Natural killer cell (primary cell): ENCODE measurements around the gene ACD. TPM values are rescaled to one million over a fixed set of nuclear protein-coding genes. Genes with fewer than 3 reads are reported as not detected.

Experiments used
- ATAC-seq, 3 donors: fragments of 150-1000 bp in 2 of 3; fragments of 200-7000 bp in 1 of 3; cut with Tn5 transposase; 1 replicate in 1 of 3; 2 replicates in 2 of 3; pipeline ENCODE4 v1.10.0; 2021; ENCODE audit warnings: mild to moderate bottlenecking in 2 of 3, moderate library complexity in 2 of 3
- DNase-seq, 2 donors: peaks; one replicate each; pipeline versions ENCODE4 v3.0.0 to v3.0.0-alpha.2; 2013 to 2021; ENCODE audit warnings: mixed read lengths in 1 of 2
- H3K27ac ChIP-seq: one replicate; pipeline ENCODE4 v1.5.1; 2013; ENCODE audit warnings: mild to moderate bottlenecking, low read length
- H3K27me3 ChIP-seq: one replicate; pipeline ENCODE4 v1.6.1; 2013; ENCODE audit warnings: low read length; ENCODE audit not compliant: control insufficient read depth, insufficient read depth
- H3K36me3 ChIP-seq: one replicate; pipeline ENCODE4 v1.6.1; 2013; ENCODE audit warnings: low read length; ENCODE audit not compliant: control insufficient read depth, insufficient read depth
- H3K4me1 ChIP-seq: one replicate; pipeline ENCODE4 v1.6.1; 2013; ENCODE audit warnings: low read length; ENCODE audit not compliant: control insufficient read depth, insufficient read depth
- H3K4me3 ChIP-seq: one replicate; pipeline ENCODE4 v1.5.1; 2013; ENCODE audit warnings: low read length
- H3K9me3 ChIP-seq: one replicate; pipeline ENCODE4 v1.6.1; 2013; ENCODE audit warnings: low read length; ENCODE audit not compliant: control insufficient read depth, insufficient read depth
- H3K27ac Mint-ChIP-seq, 2 donors: one replicate each; pipeline ENCODE4 v1.8.0; 2022; ENCODE audit warnings: mild to moderate bottlenecking in 2 of 2, mixed read lengths in 2 of 2, moderate library complexity in 1 of 2
- H3K27me3 Mint-ChIP-seq, 2 donors: one replicate each; pipeline ENCODE4 v1.8.0; 2022; ENCODE audit warnings: low read depth in 2 of 2, mixed read lengths in 2 of 2
- H3K36me3 Mint-ChIP-seq: one replicate; pipeline ENCODE4 v1.8.0; 2022; ENCODE audit warnings: mixed read lengths
- H3K4me1 Mint-ChIP-seq, 2 donors: one replicate each; pipeline ENCODE4 v1.8.0; 2022; ENCODE audit warnings: mixed read lengths in 2 of 2
- H3K4me3 Mint-ChIP-seq: one replicate; pipeline ENCODE4 v1.8.0; 2022; ENCODE audit warnings: mild to moderate bottlenecking, moderate library complexity, mixed read lengths
- H3K9me3 Mint-ChIP-seq, 2 donors: one replicate each; pipeline ENCODE4 v1.8.0; 2022; ENCODE audit warnings: mixed read lengths in 2 of 2
- WGBS: methylation state at CpG from one replicate; pipeline ENCODE4 v1.1.7; 2013; ENCODE audit warnings: missing lambda C conversion rate; ENCODE audit not compliant: insufficient coverage; 5-methylcytosine and 5-hydroxymethylcytosine counted together
- intact Hi-C: fragments of 100-400 bp; cut with micrococcal nuclease; formaldehyde crosslinking; loops from one replicate; pipeline ENCODE4 v1.14.2; 2022
- total RNA-seq, 4 donors: library from RNA; stranded (reverse); fragments of 120-200 nt in 1 of 4; gene quantifications; one replicate each; pipeline versions ENCODE4 v1.2.3 to v1.2.4, GENCODE V29; 2013 to 2022
- TF ChIP-seq, protein P1 (sequence below): fragments of 200-600 bp; IDR thresholded peaks from one replicate; pipeline ENCODE4 v1.8.0; 2022; ENCODE audit warnings: antibody characterized with exemption

ACD gene
- total RNA-seq, 3 donors from 2014 or later (not counting 1 experiment from before 2014, with no cell fraction given): 34.4 to 58.0 (median 43.2) TPM

DNA sequence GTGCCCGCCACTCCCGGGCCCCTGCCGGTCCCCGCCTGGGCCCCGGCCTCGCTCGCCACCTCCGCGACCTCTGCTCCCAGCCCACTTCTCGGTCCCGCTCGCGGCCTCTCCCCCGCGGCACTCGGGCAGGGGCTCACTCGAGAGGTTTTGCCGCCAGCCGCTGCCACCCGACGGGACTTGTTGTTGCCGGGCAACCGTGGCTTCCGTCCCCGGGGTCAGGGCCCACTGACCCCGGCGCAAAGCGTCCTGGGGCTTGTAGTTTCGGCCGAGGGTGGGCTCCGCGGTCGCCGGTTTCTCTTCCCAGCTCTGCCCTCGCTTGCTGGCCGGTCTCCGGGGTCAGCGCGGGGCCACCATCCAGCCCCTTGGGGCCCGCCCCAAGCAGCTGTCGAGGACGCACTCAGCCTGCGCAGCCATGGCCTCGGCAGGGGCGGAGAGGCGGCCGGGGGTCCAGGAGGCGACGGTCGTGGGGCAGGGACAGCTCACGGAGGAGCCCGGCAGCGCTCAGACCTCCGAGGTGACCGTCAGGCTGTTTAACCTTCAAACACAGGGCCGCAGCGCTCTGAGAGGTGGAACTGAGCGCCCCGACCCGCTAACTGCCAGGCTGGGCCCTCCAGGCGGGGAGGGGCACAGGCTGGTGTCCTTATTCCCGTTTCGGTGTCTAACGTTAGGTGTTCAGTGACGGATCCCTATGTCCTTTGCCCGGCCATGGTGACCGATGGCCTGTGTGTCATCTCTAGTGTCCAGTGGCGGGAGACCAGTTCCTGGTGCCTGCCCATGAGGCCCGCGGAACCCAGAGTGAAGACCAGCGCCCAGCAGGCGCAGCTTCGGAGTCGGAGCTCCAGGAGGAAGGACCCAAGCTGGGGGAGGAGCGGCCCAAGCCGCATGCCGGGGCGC lies 6.7 kb upstream of the ACD start, which contains the start of the genes C16orf86 and ENKD1:
Gene C16orf86 (plus strand): TSS at position 256 of the 894 bp plus-strand sequence. CDS start 157 bp downstream, at position 413.
Gene ENKD1 (minus strand): TSS at position 192 of the 894 bp plus-strand sequence. CDS start 308 bp downstream, outside the sequence.
- no peaks in the 10 kb centered on the region for H3K9me3 Mint-ChIP-seq
- H3K27ac ChIP-seq: peak within 1 kb of the TSS; percentile 50
- 6% methylated on average over 78 of the region's 78 CpGs for WGBS
- H3K4me3 ChIP-seq: peak within 1 kb of the TSS; percentile 50
- H3K4me1 ChIP-seq: peaks cover 33% of the 10 kb centered on the region
- peak; percentile 78 to 92 for DNase-seq
- no peaks in the 10 kb centered on the region for H3K27me3 Mint-ChIP-seq
- H3K4me1 Mint-ChIP-seq: peaks cover 5 to 22% of the 10 kb centered on the region in 2 donors
- H3K36me3 ChIP-seq: no peaks in the 10 kb centered on the region
- peak; percentile 78 to 80 (median 79) for ATAC-seq
- TF ChIP-seq, protein P1, sequence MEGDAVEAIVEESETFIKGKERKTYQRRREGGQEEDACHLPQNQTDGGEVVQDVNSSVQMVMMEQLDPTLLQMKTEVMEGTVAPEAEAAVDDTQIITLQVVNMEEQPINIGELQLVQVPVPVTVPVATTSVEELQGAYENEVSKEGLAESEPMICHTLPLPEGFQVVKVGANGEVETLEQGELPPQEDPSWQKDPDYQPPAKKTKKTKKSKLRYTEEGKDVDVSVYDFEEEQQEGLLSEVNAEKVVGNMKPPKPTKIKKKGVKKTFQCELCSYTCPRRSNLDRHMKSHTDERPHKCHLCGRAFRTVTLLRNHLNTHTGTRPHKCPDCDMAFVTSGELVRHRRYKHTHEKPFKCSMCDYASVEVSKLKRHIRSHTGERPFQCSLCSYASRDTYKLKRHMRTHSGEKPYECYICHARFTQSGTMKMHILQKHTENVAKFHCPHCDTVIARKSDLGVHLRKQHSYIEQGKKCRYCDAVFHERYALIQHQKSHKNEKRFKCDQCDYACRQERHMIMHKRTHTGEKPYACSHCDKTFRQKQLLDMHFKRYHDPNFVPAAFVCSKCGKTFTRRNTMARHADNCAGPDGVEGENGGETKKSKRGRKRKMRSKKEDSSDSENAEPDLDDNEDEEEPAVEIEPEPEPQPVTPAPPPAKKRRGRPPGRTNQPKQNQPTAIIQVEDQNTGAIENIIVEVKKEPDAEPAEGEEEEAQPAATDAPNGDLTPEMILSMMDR: no peak
- H3K27me3 ChIP-seq: no peaks in the 10 kb centered on the region
- peak within 1 kb of the TSS; percentile 65 to 90 for H3K27ac Mint-ChIP-seq
- no peaks in the 10 kb centered on the region for H3K36me3 Mint-ChIP-seq
- peak within 1 kb of the TSS; percentile 94 for H3K4me3 Mint-ChIP-seq
- no peaks in the 10 kb centered on the region for H3K9me3 ChIP-seq
- intact Hi-C loops: loop anchor here (1.0 to 5.0 kb wide), 2 partner anchors 52 to 140 kb away; partner anchors contain the start of genes GFOD2, RANBP10 and TSNAXIP1

DNA sequence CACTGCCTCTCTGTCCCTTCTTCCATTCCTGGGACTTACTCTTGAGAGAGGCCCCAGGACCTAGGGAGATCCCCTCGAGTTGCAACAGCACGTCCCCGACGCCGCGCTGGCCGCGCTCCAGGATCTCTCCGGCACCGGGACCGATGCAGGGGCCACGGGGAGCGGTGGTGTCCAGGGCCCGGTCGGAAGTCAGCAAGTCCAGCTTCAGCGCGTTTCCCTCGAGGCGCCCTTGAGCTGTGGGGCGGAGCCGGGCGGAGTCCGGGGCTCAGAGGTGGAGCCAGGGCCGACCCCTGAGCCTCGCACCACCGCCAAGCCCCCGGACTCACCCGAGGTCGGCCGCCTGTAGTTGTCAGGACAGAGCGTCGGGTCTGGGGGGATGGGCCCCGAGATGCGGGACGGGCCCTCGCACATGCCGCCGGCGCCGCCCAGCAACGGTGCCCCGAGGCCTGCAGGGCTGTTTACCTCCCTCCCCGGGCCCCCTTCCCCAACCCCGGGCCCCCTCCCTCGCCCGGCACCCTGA lies 6.0 kb upstream of the ACD start:
- ATAC-seq (peak in 2 of 3 donors; percentile 2 to 4), DNase-seq (peak in 1 of 2 donors; percentile 34)
- H3K27me3 ChIP-seq: no peaks in the 10 kb centered on the region
- TF ChIP-seq, protein P1: no peak
- H3K27me3 Mint-ChIP-seq: no peaks in the 10 kb centered on the region
- H3K9me3 ChIP-seq: no peaks in the 10 kb centered on the region
- H3K4me3 ChIP-seq: peak overlapping the region; percentile 50
- H3K4me3 Mint-ChIP-seq: peak overlapping the region; percentile 35
- H3K36me3 ChIP-seq: no peaks in the 10 kb centered on the region
- H3K36me3 Mint-ChIP-seq: no peaks in the 10 kb centered on the region
- intact Hi-C loops: loop anchor here (1.0 to 5.0 kb wide), 2 partner anchors 53 to 141 kb away; partner anchors contain the start of genes GFOD2, RANBP10 and TSNAXIP1
- 2% methylated on average over 46 of the region's 46 CpGs for WGBS
- no peak overlapping the region for H3K27ac ChIP-seq
- H3K4me1 Mint-ChIP-seq: peaks cover 5 to 27% of the 10 kb centered on the region in 2 donors
- peaks cover 41% of the 10 kb centered on the region for H3K4me1 ChIP-seq
- no peaks in the 10 kb centered on the region for H3K9me3 Mint-ChIP-seq
- H3K27ac Mint-ChIP-seq: peak overlapping the region; percentile 65 to 90

DNA sequence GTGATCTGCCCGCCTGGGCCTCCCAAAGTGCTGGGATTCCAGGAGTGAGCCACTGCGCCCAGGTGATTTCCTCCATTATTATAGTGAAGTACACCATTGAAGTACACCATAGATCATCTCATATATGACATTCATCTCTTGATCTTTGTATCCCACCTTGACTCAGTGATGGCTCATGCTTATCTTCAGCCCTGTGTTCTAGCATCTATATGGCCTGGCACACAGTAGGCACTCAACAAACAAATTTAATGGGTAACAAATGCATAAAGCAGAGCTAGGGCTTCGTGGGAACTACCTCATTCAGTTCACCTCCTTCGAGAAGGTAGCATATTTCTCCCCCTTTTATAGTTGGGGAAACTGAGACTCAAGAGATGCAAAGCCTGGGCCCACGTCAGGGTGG lies 5.5 kb upstream of the ACD start:
- H3K27me3 ChIP-seq: no peaks in the 10 kb centered on the region
- 77% methylated on average over 5 of the region's 5 CpGs for WGBS
- H3K36me3 ChIP-seq: no peaks in the 10 kb centered on the region
- H3K4me3 ChIP-seq: no peak overlapping the region
- H3K27ac ChIP-seq: no peak overlapping the region
- no peak for ATAC-seq
- Mint-ChIP-seq H3K27ac (peak overlapping the region in 1 of 2 donors; percentile 75), H3K4me3 (peak overlapping the region; percentile 68), H3K36me3 (no peaks in the 10 kb centered on the region), H3K9me3 (no peaks in the 10 kb centered on the region), H3K4me1 (peaks cover 5 to 30% of the 10 kb centered on the region in 2 donors), H3K27me3 (no peaks in the 10 kb centered on the region)
- intact Hi-C loops: loop anchor here (5.0 kb wide), 1 partner anchor 142 kb away; the partner anchor contains the start of genes RANBP10 and TSNAXIP1
- no peak for DNase-seq
- peaks cover 43% of the 10 kb centered on the region for H3K4me1 ChIP-seq
- H3K9me3 ChIP-seq: no peaks in the 10 kb centered on the region
- TF ChIP-seq, protein P1: no peak
